Measurements from ENCODE around the gene TBL3. TPM values are rescaled to one million over a fixed set of nuclear protein-coding genes. Genes with fewer than 3 reads are reported as not detected.

Gene TBL3
- total RNA-seq, 2 experiments from 2014 or later: 49.9 to 67.2 TPM

DNA sequence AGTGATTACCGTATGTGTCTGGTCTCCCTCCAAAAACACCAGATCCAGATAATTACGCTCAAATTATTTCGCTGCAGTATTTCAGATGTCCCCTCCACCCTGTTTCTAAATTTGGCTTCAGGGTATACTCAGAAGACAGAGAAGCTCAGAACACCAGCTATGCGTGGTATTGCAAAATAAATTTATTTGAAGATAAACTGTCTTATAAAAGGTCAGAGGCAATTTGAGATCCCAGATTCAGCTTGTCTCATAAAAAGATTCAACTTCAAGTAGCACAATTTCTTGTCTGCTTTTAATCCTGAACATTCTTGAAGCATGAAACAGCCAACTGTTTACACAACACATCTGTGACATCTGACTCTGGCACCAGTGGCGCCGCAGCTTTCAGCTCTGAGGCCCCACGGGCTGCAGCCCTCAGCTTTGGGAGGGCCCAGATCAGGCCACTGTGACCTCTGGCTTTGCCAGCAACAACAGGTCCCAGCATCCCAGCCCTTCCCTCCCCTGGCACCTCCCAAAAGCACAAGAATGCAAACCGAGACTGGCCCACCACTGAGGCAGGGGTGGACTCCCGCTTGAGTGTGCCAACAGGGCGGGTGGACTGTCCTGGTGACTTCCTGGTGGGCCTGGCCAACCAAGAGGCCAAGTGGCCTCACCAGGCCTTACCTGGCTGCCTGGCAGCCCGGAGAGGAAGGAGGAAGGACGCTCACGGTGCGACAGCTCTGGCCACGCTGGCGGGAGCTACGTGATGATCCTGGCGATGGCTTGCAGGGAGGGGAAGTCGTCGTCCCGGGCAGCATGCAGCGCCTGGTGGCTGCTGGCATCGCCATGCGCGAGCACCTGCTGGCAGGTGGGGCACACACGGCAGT, 25.9 kb downstream of the TBL3 start:
- ChIA-PET POLR2A (interaction anchor here (0.6 kb wide), 1 partner anchor 968 kb away, joined by 4 read pairs; no protein-coding TSS in a partner anchor), CTCF (ENCODE audit: unreplicated experiment) (no interaction called here)
- Histone ChIP-seq H3K36me3 (ENCODE audit: insufficient read depth, low read length) (peaks cover 74% of the 10 kb centered on the region), H3K4me2 (ENCODE audit: low read length) (no peak overlapping the region), H3K27ac (ENCODE audit: low read depth, low read length, poor library complexity, severe bottlenecking) (no peak overlapping the region), H3K4me1 (ENCODE audit: insufficient read depth, low read length, poor library complexity, severe bottlenecking) (peaks cover 15% of the 10 kb centered on the region), H3K9me3 (ENCODE audit: low read length) (no peaks in the 10 kb centered on the region), H3K9me2 (ENCODE audit: insufficient read depth, low read length) (no peaks in the 10 kb centered on the region), H3K79me2 (ENCODE audit: insufficient read depth, low read depth, low read length) (no peaks in the 10 kb centered on the region), H2AFZ (ENCODE audit: low read length) (no peak overlapping the region), H3K4me3 (ENCODE audit: low read depth, low read length, poor library complexity, severe bottlenecking) (no peak overlapping the region), H4K20me1 (ENCODE audit: insufficient read depth, low read length) (no peaks in the 10 kb centered on the region)
- no peak for DNase-seq (ENCODE audit: low spot score)
- BruUV-seq (replicated peaks): TSS peak; percentile 64
- TF ChIP-seq, protein P1, sequence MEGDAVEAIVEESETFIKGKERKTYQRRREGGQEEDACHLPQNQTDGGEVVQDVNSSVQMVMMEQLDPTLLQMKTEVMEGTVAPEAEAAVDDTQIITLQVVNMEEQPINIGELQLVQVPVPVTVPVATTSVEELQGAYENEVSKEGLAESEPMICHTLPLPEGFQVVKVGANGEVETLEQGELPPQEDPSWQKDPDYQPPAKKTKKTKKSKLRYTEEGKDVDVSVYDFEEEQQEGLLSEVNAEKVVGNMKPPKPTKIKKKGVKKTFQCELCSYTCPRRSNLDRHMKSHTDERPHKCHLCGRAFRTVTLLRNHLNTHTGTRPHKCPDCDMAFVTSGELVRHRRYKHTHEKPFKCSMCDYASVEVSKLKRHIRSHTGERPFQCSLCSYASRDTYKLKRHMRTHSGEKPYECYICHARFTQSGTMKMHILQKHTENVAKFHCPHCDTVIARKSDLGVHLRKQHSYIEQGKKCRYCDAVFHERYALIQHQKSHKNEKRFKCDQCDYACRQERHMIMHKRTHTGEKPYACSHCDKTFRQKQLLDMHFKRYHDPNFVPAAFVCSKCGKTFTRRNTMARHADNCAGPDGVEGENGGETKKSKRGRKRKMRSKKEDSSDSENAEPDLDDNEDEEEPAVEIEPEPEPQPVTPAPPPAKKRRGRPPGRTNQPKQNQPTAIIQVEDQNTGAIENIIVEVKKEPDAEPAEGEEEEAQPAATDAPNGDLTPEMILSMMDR (conservative IDR thresholded peaks at IDR 0.05; ENCODE audit: low read length): no peak
- no peak for TF ChIP-seq EZH2phosphoT487 (IDR thresholded peaks at IDR 0.05; ENCODE audit: borderline replicate concordance, low read depth, low read length)
- intact Hi-C loops (cut with micrococcal nuclease; ENCODE audit: unreplicated experiment): no loop called here

DNA sequence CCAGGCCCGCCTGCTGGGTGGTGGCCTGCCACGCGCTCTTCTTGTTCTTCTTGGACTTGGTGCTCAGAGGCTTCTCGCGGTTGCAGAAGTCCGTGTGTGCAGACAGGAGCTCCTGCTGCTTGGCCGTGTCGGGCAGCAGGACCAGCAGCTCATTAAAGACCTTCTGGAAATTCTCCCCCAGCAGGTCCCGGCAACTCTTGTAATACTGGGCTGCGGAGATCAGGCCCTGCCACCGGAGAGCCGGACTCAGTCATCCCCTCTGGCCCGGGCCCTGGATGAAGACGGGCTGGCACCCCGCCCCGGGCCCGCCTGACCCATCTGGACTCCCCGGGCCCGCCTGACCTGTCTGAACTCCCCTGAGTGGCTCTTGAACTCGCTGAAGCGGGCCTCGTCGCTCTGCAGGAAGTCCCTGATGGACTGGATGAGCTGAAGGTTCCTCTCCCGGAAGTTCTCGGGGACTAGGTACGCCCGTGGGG, 26.5 kb downstream of the TBL3 start:
- no TSS peak for BruUV-seq (replicated peaks)
- Histone ChIP-seq H3K9me3 (ENCODE audit: low read length) (no peaks in the 10 kb centered on the region), H4K20me1 (ENCODE audit: insufficient read depth, low read length) (no peaks in the 10 kb centered on the region; the same call in 1 of the 2 replicates), H3K4me2 (ENCODE audit: low read length) (no peak overlapping the region), H3K36me3 (ENCODE audit: insufficient read depth, low read length) (peaks cover 80% of the 10 kb centered on the region), H3K4me3 (ENCODE audit: low read depth, low read length, poor library complexity, severe bottlenecking) (no peak overlapping the region), H2AFZ (ENCODE audit: low read length) (no peak overlapping the region), H3K27ac (ENCODE audit: low read depth, low read length, poor library complexity, severe bottlenecking) (no peak overlapping the region), H3K9me2 (ENCODE audit: insufficient read depth, low read length) (no peaks in the 10 kb centered on the region), H3K4me1 (ENCODE audit: insufficient read depth, low read length, poor library complexity, severe bottlenecking) (peaks cover 8% of the 10 kb centered on the region), H3K79me2 (ENCODE audit: insufficient read depth, low read depth, low read length) (no peaks in the 10 kb centered on the region; the same call in 1 of the 2 replicates)
- ChIA-PET POLR2A (no interaction called here), CTCF (ENCODE audit: unreplicated experiment) (no interaction called here)
- no peak for DNase-seq (ENCODE audit: low spot score)
- TF ChIP-seq, protein P1 (conservative IDR thresholded peaks at IDR 0.05; ENCODE audit: low read length): no peak
- TF ChIP-seq EZH2phosphoT487 (IDR thresholded peaks at IDR 0.05; ENCODE audit: borderline replicate concordance, low read depth, low read length): no peak
- intact Hi-C loops (cut with micrococcal nuclease; ENCODE audit: unreplicated experiment): no loop called here
